ENCODE data around the gene COL23A1.

Gene COL23A1

DNA sequence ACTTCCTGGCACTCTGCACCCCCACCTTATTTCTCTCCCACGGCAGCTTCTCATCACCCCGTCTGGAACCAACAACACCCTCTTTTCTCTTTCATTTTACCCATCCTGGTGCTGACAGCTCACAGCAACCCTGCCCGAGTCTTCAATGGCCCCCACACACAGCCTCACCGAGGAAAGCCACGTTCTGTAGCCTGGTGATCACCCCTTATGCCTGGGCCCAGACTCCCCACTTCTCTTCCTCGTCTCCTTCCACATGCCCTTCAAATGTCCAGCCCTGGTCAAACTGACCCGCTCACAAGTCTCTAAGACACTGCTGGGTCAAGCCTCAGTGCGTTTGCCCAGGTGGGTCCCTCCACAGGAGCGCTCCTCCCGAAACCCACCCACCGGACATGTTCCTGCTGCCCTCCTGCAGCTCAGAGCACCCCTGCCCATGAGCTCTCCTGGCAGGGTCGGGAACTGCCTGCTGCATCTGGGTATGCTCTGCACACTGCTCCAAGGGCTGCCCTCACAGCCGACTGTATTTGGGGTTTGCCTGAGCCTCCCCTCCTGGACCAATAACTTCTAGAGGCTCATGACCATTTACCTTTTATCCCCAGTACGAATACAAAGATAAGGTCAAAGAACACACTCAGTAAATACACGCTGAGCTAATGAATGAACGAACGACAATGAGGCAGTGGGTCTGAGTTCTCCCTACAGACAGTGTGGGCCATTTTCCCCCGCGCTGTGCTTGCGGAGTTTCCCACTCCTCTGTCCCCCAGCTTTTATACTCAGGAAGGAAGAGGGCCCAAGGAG, 202.9 kb downstream of the COL23A1 start:
- DNase-seq = no peak

DNA sequence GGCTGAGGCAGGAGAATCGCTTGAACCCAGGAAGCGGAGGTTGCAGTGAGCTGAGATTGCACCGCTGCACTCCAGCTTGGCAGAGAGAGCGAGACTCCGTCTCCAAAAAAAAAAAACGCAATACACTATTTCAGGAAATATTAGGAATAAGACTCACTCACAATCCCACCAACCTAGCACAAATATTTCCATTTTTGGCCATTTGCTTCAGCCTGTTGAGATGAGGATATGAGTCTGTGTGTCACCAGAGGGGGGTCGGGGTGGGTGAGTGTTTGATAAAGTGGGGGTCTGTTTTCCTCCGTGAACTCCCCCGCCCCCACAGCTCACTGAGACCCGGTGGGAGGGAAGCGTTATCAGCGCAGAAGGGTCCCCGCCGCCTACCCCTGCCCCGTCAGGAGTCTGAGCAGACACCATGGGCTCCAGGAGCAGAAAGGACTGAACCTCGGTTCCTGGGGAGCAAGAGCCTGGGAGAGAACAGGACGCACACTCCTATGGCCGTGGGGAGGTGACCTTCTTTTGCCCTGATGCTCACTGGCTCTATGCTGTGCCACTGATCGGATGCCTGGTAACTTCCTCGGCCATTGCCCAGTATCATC, 203.8 kb downstream of the COL23A1 start:
- no peak for DNase-seq

DNA sequence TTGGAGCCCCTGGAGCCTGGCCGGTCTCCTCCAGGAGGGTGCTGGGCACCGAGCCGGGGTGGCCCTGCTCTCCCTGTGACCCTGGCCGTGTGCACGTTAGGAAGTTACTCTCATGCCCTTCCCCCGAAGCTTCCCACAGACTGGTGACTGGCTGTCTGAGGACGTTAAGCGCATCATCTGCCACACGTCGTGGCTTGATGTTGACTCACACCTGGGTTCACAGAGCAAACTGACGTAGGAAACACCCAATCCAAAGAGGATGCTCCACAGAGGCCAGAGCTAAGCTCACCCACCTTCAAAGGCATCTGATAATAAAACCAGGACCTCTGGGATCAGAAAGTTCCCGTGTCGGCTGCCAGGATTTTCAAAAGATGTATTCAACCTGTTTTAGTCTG, 204.7 kb downstream of the COL23A1 start:
- DNase-seq = no peak

DNA sequence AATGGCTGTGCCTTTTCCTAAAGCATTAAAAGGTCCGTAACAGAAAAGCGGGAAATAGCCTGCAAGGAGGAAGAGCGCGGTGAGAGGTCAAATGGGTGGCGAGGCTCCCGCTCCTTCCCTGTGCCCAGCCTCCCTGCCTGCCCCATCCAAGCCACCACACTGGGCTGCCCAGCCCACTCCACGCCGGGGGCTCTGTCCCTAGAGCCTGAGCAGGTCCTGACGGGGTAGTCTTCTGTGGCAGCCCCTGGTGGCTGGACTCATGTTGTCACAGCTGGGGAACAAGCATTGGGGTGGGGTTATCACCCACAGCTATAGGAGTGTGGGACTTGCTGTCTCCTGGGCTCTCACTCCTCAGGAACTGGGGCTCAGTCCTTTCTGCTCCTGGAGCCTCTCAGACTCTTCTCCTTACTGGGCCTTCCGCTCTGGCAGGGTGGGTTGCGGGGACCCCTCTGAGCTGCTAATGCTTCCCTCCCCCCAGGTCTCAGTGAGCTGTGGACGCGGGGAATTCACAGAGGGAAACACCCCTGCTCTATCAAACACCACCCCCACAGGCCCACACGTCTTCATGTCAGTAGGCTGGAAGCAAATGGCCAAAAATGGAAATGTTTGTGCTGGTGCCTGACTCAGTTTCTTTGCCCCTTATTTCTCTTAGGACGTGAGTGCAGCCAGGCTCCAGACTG, 205.2 kb downstream of the COL23A1 start:
- DNase-seq = no peak

DNA sequence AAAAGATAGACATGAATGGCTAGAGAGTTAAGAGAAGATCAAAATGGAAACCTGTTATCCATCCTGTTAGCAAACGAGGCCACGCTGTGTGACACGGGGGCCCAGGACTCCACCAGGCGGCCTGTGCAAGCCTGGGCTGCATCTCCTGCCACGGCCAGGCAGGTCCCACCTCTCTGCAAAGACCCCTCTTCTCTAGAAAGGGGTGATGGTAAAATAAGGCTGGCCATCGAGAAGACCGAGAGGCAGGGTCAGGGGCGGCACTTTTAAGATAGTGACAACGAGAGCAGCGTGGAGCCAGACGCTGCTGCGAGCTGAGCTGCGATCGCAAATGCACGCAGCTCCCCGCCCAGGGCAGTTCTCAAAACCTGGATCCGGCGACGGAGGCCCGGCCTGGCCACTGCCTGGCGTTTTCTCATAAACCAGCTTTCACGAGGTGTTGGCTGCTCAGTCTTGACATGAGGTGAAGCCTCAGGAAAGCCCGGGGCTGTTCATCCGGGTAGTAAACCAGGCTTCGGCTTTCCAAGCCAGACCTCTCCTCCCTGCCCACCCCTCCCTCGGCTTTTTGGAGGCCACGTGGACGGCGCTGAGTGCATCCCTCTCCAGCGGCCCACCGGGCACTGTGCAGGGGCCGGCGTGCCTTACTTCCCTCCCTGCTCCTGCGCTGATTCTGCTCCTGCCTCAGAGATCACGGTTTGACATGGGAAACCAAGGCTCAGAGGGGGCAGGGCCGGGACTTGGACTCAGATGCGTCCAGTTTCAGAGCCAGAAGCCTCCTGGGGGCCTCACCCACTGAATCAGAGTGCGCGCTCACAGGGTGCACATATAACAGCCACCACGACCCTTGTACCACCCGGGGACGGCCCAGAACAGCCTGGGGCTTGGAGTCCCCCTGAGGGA, 206.0 kb downstream of the COL23A1 start:
- no peak for DNase-seq

DNA sequence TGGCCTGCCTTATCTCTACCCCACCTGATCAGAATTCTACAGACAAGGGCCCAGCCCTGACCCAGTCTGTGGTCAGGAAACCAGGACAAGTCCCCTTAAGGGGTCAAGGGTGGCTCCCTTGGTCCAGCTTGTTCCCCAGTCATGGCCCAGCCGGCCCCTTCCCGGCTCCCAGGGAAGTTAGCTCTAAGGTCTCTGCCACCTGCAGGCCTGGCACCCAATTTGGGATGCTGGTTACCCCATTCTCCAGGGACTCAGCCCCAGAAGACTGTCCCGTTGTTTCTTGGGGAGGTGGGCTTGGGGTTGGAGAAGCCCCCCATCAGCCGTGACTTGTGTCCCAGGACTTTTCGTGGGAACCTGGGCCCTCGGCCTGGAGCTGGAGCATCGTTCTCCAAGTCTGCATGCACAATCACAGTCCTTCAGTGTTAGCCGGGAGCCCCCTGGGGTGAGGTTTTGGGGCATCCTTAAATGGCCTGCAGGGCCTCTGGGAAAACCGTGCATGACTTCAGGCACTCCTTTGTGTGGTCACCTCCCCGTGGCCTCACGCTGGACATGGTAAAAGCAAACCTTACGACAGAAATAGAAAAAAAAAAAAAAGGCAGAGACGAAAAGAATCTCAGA, 206.8 kb downstream of the COL23A1 start:
- DNase-seq = no peak

DNA sequence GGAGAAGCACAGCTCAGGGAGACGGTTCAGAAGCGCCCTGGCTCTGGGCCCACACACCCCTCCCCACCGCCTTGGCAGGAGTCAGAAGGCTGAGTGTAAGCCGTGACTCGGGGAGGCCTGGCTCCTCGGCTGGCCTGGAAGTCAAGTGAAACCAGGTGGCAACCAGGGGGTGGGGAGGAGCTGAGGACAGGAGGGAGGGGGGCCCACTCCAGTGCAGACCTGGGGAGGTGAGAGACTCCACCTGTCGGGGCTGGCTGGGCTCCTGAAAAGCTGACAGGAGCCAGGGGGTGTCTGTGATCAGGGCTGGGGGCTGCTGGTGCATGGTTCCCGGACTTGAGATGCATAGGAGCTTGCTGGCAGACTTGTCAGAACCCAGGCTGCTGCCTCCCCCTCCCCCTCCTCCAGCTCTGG, 207.4 kb downstream of the COL23A1 start:
- DNase-seq = no peak

DNA sequence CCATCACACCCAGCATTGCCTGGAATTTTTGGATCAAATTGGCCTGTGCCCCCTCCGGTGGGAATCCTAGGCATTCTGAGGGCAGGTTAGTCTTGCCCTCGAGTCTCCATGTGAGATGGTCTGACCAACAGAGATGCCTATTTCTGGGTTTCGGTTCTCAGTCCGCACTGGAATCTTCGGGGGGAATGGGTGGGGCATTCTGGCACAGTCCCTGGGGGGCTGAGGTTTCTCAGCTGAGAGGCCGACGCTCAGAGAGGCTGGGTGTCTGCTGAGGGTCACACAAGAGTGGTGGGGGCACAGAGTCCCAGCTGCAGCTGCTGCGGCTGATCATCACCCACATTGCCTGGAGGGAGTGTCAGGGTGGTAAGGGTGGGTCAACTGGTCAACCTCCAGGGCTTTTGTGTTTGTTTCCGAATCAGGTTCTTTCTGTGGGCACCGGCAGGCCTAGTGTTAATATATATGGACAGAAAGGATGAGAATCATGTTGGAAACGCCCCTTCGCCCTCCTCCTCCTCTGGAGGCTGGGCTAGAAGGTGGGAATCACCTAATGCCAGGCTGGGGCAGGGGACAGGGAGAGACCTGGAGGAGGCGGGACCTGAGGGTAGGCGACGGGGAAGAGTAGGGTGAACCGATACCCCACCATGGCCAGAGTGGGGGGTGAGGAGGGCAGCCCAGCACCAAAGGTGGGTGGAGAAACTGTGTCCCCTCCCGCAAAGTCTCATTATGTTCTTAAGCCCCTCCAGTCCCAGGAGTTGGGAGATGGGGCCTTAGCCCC, 208.1 kb downstream of the COL23A1 start:
- no peak for DNase-seq

DNA sequence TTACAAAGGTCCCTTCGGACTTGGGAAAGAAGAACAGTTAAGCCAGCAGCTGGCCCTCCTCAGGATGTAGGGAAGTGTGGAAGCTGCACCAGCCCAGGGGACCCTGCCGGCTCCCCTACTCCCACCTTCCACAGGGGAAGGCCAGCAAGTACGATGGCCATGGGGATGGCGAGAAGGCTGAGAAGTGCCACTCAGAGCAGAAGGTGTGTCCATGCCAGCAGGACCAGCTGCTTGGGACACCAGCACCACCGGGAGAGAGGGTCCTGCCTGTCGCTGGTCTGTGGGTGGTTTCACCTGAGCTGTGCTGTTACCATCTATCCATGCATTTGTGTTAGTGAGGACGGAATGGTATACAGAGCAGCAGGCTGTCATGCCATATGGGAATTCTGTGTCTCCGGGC, 209.0 kb downstream of the COL23A1 start:
- DNase-seq = no peak

DNA sequence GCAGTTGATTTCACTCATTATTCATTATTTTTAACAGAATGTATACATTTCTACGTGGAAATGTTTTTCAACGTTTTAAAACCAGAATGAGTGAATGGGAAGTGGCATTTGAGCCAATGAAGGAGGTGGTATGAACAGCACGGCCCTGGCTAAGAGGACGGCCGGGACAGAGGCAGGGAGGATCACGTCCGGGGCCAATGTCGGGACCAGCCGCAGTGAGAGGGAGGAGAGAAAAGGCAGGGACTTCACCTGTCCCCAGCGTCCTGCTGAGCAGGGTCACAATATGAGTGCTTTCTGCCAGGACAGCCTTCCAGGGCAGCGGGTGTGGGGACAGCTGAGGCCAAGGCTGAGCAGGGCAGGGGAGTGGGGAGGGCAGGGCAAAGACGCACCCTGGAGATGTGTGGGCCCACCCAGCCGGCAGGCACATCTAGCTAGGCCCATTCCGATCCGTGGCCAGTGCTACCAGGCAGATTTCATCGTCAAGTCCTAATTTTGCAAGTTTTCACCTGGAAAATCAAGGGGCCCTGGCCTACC, 209.6 kb downstream of the COL23A1 start:
- no peak for DNase-seq

DNA sequence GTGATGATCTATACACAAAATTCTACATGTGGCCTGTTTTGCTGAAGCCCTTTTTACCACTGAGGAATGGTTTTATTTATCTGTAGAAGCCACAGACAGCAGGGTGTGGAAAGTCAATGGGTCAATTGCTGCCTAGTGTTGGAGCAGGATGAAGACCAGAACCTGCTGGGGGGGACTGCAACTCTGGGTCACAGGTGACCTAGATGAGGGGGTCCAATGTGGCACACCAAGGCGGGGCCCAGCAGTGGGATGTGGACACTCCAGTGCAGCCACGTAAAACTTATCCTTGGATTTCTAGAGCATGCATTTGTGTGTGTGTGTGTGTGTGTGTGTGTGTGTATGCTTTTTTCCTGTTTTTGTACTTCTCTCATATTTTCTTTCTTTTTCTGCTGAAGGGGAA, 210.1 kb downstream of the COL23A1 start:
- no peak for DNase-seq

DNA sequence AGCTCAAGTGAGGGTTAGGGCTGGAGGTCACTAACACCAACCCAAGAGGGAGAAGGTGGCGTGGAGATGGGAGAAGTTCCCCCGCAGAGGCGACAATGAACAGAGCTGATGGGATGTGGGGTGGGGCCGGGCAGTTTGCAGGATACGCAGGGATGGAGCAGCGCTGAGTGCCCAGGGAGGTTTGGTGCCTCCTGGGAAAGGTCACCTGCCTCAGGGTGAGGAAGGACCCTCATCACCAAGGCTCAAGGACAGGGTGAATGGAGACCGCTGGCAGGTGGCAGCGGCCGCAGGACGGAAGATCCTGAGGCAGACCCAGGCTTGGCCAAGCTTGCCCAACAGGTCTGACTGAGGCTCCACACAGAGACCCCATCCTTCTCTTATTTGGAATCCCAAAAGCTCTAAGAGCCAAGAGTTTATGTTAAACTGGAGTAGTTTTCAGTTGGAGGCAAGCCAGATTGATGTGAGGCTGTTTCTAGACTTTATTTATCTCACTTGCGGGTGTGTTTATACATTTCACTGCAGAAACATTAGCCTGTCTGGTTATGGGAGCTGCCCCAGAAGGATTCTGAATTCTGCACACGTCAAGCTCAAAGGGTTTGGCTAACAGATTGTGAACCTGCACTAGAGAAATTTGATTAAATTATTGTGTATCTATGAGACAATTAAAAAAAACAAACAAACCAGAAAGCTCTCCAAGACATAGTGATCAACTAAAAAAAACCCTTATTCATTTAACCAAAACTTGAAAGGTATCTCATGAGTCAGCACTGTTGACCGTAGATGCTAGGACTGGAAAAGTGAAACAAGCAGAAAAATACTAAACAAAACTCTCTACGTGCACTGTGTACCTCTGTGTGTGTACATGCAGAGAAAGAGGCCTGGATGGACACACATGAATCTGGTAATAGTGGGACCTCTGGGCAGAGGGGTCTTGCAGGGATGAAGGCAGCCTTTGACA, 211.4 kb downstream of the COL23A1 start:
- DNase-seq = no peak

DNA sequence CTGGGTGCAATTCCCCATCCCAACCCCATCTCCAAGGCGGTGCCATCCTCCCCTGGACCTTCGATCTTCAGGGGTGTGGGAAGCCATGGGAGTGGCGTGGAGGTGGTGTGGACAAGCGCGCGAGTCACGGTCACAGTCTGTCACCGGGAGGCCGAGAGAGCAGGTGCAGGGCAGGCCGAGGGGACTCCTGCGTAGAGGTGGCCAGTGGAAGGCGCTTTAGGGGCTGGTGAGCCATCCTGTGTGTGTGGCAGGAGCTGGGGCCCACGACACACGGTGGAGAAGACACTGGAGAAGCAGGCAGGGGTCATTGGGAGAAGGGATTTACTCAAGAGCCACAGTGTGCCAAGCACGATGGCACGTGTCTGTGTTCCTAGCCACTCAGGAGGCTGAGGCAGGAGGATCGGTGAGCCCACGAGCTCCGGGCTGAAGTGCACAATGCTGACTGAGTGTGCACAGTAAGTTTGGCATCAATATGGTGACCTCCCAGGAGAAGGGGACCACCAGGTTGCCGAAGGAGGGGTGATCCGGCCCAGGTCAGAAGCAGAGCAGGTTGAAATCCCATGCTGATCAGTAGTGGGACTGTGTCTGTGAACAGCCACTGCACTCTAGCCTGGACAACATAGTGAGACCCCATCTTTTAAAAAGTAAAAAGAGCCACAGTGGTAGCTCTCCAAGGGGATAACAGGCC, 212.5 kb downstream of the COL23A1 start:
- no peak for DNase-seq

DNA sequence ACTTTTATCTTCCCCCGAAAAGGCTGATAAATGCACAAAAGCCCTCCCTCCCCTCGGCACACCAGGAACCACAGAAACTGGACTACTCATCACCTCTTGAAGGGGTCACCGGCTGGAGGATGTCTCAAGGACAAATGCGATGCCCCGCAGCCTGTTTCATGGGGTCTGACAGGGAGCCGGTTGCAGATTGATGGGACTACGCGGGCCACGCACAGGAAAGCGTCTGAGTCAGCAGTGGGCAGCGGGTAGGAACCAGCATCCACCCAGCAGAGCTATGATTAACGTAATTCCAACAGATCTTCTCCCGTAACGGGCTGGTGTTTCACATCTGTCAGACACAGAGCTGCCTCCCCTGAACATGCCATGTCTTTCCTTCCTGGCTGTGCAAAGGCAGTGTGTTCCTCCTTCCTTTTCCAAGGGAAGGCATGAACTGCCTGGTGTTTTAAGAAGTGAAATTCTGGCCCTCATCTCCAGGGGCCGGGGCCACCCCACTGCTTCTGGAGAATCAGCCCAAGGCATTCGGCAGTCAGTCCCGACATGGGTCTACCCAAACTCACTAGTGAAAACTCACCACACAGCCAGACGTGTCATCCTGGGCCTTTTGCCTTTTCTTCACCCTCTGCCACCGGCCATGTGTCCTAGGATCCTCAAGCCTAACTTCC, 213.1 kb downstream of the COL23A1 start:
- no peak for DNase-seq

DNA sequence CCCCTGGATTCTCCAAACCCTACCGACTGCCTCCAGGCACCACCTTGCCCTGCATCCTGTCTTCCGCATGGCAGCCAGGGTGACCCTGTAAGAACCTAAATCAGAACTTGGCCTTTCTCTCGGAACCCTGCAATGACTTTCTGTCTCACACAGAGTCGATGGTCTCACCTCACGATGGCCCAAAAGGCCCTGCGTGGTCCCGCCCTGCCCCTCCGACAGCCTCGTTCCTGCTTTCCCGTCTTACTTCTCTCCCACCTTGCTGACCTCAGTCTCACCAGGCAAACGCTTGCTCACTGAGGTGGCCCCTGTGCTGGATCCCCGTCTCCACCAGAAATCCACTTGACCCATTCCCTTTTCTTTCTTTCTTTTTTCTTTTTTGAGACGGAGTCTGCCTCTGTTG, 214.8 kb downstream of the COL23A1 start:
- DNase-seq = no peak

DNA sequence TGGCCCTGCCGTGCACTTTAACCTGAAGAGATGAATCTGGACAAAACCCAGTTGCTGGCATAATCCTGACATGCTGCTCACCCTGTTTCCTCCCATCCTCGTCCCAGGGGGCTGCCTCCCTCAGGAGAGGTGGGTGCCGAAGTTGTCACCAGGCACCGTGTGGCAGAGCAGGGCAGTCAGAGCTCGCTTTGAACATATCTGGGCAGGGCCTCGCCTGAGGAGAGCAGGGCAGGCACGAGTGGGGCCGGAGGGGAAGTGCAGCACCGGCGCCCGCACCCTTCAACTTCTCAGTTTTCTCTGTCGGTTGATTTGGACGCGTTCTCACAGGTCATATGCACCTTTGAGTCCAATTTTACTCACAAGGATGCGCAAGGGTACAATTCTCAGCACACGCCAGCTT, 216.5 kb downstream of the COL23A1 start:
- no peak for DNase-seq

DNA sequence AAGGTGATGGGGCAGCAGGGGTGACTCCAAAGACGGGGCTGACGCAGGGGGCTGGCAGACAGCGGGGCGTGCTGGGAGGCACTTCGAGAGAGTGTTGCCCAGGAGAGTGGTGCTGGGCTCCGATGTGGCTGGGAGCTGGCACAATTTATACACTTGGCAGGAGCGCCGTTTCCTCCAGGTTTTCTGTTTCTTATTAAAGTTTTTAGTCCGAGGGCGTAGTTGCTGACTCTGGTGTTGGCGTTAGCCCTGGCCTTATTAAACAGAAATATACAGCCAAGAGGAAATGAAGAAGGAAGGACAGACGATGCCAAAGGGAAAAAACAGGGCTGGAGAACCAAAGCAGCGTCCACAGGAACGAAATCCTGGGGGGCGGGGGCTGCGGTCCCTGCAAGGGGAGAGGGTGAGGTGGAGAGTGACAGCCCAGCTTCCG, 218.0 kb downstream of the COL23A1 start:
- DNase-seq = no peak

DNA sequence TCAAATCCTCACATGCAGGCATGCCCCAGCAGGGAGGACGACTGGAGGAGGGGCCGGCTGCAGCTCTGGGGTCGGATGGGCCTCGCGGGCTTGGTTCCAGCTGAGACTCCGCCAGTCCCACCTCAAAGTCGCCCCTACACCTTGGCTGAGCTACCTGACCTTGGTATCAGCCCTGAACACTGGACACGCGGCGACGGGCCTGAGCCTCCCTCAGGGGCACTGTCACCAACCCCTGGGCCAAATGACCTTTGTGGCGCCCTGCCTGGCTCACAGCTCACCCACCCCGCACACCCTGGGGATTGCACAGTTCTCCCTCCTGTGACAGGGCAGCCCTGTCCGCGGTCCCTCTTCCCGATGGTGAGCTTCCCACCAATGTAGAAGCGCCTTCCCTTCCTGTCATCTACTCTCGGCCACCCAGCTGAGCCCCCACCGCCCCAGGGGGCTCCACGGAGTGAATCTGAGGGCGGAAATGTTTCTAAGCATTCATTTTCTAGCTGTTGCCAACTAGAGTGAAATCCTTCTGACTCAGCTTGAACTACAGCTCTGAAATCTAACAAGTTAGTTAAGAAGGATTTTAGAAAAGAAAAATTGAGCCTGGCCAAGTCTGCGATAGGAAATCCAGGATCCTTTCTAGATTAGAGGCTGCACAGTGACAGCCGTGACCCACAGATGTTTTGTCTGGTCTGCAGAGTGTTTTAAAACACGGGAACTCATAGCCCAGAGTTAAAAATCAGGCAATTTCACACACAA, 218.7 kb downstream of the COL23A1 start:
- no peak for DNase-seq

Measured in NCI-H2107 (cell line).